Measurements from ENCODE around the gene RAC3. TPM values are rescaled to one million over a fixed set of nuclear protein-coding genes. Genes with fewer than 3 reads are reported as not detected.

The RAC3 gene
- 7.0 TPM in 1 of 2 replicates, not detected in the other for total RNA-seq (2014; rRNA removed; shearing (Covaris generic))

DNA sequence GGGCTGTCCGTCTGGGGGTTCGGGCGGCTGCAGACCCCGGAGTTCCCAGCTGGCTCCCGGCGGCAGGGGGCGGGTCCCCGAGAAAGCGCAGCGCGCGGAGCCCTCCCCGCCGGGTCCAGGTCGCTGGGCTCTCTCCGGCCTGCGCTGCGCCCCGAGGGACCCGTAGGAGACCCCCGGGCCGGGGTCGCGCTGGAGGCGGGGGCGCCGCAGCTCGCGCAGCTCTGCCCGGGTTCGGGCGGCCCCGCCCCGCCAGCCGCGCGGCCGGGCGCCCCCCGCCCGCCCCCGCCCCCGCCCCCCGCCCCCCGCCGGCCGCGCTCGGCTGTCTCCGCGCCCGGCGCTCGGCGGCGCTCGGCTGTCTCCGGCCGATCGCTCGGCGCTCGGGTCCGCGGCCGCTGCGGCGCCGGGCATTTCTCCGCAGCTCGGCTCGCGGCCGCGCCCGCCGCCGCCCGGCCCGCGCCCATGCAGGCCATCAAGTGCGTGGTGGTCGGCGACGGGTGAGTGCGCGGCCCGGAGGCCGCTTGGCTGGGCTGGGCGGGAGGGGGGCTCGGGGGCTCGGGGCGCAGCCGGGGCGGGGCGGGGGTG, at the start of gene RAC3:
TSS of gene RAC3 (plus strand) at position 376 of the 582 bp plus-strand sequence. CDS start at position 460, 84 bp downstream.
- DNase-seq (ENCODE audit: low spot score), result no peak

DNA sequence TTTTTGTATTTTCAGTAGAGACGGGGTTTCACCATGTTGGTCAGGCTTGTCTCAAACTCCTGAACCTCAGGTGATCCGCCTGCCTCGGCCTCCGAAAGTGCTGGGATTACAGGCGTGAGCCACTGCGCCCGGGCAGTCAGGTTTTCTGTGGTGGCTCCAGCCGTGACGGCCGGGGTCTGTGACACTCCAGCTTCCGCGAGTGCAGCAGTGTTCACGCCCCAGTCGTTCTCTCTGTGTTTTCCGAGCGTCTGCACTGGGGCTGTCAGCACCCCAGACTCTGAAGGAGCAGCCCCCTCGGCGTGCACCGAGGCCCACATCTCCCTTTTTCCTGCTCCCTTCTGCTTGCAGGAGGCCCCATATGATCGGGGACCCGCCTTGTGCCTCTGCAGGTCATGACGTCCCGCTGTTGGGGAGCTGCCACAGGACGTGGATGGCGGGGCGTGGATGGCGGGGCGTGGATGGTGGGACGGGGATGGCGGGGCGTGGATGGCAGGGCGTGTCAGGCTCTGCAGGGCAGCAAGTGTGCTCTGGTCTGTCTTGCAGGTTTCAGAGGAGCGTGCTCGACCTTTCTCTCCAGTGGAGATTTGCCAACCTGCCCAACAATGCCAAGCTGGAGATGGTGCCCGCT, 48.4 kb upstream of the RAC3 start:
- DNase-seq (ENCODE audit: low spot score), result no peak

DNA sequence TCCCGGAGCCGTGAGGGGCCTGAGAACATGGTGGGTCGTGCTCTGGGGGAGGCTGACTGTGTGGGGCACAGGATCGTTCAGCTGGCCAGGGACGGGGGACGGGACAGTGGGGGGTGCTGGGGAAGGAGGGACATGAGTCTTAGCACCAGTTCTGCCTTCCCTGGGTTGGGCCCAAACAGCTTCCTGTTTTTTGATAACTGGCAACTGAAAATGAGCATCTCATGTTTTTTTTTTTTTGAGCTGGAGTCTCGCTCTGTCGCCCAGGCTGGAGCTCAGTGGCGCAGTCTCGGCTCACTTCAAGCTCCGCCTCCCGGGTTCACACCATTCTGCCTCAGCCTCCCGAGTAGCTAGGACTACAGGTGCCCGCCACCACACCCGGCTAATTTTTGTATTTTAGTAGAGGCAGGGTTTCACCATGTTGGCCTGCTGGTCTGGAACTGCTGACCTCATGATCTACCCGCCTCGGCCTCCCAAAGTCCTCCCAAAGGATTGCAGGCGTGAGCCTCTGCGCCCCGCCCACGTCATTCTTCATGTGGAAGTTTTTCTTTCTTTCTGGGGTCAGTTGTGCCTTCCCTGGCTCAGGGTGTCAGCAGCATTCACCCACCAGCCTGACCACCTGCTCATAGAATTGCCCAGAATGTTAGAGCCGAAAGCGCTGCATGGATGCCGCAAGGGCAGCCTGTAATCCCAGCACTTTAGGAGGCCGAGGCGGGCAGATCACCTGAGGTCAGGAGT, 47.7 kb upstream of the RAC3 start:
- DNase-seq (ENCODE audit: low spot score), result no peak

DNA sequence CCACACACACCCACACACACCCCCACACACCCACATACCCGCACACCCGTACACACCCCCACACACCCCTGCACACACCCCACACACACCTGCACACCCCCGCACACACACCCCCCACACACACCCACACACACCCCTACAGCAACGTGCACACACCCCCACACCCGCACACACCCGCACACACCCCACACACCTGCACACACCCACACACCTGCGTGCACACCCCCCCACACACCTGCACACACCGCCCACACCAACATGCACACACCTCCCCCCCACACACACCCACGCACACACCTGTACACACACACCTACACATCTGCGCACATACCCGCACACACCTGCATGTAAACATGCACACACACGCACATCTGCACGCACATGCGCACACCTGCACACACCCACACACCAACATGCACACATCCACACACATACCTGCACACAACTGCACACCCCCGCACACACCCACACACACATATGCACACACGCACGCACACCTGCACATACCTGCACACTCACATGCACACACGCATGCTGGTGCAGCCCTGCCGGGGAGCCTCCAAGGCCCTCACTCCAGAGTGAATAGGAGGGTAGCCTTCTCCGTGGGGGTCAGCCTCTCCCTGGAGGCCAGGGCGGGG, 46.6 kb upstream of the RAC3 start:
- no peak for DNase-seq (ENCODE audit: low spot score)

DNA sequence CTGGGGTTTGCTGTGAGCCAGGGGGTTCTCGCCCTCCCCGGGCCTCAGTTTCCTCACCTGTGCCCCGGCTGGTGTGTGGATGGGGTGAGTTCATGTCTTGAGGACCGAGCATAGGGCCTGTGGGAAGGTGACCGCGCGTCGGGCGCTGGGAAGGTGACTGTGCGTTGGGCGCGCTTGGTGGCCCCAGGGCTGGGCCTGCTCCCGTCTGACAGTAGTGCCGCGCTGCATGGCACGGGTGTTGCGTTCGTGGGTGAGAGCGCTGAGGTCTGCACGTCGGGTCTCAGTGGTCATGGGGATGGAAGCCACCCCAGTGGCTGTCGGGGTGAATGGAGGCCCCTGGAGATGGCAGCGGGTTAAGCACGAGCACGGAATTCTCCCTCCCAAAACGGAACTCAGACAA, 44.9 kb upstream of the RAC3 start:
- DNase-seq (ENCODE audit: low spot score), result no peak

DNA sequence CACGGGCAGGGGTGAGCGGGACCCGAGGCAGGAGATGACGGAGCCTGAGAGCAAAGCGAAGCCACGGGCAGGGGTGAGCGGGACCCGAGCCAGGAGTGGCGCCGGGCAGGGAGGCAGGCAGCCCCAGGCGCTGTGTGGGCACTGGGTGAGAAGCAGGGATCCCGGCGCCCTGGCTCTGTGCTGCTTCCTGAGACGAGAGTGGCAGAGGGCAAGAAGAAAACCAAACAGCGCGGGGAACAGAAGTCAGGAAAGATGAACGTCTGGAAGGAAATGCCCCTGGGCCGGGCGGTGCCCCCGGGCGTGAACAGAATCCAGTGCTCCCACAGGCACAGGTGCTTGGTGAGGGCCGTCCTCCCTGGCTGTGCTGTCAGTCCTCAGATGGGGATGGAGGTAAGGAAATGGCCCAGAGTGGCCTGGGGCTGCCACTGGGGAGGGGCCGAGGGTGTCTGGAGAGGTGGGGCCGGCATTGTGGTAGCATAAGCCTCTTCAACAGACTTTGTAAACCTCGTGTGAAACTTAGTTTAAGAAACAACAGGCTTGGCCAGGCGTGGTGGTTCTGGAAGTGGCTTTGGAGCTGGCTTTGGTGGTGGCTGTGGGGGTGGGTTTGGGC, 44.2 kb upstream of the RAC3 start:
- DNase-seq (ENCODE audit: low spot score), result no peak

DNA sequence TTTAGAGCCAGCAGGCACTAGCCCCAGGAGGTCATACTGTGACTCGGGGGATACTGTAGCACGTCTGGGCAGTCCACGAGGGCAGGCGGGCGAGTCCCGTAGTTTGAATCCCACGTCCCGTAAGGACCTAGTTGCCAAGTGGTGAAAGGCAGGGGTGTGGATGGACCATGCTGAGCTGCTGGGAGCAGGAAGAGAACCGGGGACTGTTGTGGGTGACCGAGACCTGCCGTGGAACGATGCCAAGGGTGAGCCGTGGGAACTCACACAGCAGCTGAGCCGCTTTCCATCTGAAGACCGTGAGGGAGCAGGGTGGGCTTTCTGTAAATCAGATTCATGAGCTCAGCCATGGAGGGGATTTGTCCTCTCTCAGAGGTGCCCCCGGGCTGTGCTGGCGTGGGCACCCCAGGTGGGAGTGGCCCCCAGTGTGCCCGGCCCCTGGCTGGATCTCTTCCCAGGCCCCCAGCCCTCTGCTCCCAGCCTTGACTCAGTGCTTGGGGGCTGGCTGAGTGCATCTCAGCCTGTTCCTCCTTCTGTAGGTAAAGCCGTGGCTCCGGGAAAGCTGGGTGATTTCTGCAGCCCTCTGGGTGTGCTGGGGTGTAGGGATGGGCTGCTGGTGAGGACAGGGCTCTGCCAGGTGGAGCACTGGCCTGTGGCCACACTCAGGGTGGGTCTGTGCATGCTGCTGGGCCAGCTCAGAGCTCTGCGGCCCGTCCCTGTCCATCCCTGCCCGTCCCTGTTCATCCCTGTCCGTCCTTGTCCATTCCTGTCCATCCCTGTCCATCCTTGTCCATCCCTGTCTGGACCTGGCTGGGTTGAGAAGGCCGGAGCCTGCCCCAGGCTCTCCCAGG, 40.4 kb upstream of the RAC3 start:
- no peak for DNase-seq (ENCODE audit: low spot score)

DNA sequence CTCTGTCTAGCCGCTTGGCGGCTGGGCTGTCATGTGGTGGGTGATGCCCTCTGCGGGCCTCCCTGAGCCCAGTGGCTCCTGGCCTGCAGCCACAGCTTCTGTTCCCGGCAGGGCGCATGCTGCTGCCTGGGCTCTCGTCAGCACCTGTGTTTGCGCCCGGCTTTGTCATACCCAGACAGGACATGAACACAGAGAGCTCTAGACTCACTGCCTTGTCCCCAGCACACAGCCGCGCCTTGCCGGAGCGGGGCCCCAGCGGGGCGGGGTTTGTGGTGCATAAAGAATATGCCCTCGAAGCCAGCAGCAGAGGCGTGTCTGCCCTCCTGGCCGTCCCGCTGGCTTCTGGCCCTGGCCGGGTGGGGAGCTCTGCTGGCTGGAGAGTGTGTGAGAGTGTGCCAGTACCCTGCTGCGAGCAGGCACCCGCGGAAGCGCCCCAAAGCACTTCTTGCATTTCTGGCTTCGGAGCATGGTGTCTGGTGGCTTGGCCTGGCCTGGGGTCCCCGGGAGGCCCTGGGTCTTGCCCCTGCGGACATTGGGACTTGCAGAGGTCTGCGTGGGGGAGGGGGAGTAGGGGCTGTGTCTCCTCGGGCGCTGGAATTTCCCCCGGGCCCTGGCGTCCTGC, 39.7 kb upstream of the RAC3 start:
- peak; percentile 86 for DNase-seq (ENCODE audit: low spot score)

DNA sequence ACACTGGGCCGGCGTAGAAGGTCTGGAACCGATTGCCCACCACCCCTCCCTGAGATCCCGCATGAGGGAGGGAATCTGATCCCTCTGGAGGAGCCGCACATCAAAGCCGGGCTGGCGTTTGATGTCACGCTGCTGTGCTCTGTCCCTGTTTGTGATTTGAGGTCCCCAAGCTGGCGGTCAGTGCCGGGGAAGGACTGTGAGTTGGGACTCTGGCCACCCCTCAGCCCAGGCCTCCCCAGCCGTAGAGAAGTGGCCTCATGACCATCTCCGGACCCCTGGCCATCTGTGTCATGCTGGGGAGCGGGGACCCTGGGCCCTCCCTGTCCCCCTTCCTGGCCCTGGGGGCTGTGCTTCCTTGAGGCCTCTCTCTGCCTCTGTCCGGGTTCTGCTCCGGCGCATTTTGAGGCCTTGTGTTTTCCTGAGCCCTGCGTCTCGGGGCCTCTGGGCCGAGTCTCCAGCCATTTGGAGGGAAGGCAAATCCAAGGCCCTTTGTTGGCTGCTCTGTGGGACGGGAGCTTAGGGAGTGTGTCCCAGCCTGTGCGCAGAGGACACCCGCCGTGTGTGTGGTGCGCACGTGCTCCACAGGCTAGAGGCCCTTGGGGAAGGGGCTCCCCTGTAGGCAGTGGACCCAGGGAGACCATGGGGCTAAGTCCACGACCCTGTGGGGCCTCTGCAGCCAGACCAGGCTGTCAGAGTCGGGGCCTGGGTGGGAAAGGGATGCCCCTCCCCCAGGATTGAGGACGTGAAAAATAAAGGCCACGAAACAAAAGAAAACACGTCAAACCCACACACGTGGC, 39.0 kb upstream of the RAC3 start:
- DNase-seq (ENCODE audit: low spot score), result no peak

DNA sequence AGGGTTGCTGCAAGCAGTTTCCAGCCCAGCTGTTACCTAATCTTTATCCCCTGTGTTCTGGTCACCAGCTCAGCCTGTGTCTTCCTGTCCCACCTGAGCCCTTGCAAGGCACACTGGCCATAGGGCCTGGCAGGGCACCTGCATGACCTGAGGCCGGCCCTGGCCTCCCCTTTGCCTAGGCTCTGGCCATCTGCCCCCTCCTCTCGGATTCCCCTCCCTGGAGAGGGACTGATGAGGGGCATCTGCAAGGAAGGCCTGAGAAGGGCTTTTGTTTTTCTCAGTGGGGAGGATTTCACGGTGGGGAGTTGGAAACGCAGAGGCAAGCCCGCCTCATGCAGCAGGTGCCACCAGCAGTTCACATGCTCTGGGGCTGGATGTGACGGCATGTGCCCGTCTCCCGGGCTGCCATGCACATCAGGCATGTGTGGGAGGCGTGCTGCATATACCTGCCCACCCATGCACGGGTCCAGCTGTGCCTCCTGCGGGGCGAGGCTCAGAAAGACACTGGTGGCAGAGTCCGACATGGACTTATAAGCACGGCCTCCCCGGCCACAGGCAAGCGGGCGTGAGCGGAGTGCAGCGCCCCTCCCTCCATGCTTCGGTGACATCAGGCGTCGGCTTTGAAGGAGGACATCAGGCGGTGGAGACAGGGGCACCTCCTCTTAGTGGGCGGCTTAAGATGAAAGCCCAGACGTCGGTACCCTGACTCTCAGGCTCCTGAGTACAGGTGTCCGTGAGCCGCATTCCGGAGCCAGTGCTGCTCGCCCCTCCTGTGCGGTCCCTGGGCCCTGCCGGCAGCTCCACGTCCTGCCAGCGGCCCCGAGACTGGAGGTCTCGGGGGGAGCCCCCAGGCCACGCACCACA, 37.5 kb upstream of the RAC3 start:
- DNase-seq (ENCODE audit: low spot score), result no peak

DNA sequence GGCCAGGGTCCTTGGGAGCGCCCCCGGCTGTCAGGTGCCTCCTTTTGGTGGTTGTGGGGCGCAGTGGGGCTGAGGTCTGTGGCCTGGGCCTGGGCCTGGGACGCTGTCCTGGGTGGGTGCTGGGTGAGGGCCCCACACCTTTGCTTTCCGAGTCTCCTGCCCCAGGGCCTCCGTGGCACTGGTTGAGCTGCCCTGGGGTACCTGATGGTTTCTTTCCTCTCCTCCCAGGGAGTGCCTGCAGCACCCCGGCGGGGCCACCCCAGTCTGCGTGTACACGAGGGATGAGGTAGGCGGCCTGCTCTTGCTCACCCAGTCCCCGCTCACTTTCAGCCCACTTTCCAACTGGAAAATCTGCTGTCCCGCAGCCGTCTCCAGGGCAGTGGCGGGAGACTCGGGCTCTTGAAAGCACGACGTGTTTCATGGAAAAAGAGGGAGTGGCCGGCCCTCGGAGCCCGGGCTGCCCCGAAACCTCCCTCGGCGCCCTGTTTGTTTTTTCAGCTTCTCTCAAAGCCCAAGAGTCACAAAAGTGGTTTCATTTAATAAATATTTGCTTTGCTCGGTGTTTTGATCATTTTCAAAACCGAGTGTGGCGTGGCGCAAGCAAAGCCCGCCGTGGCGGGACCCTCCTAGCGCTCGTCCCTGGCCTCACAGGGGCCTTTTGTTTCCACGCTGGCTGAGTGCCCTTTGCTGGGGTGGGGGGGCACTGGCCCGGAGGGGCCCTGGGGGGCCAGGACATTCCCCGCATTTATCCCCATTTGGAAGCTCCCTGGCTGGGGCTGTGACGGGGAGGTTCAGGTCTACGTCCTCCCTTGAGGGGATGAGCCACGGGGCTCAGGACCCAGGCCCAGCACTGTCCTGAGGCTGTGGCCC, 36.6 kb upstream of the RAC3 start:
- no peak for DNase-seq (ENCODE audit: low spot score)

DNA sequence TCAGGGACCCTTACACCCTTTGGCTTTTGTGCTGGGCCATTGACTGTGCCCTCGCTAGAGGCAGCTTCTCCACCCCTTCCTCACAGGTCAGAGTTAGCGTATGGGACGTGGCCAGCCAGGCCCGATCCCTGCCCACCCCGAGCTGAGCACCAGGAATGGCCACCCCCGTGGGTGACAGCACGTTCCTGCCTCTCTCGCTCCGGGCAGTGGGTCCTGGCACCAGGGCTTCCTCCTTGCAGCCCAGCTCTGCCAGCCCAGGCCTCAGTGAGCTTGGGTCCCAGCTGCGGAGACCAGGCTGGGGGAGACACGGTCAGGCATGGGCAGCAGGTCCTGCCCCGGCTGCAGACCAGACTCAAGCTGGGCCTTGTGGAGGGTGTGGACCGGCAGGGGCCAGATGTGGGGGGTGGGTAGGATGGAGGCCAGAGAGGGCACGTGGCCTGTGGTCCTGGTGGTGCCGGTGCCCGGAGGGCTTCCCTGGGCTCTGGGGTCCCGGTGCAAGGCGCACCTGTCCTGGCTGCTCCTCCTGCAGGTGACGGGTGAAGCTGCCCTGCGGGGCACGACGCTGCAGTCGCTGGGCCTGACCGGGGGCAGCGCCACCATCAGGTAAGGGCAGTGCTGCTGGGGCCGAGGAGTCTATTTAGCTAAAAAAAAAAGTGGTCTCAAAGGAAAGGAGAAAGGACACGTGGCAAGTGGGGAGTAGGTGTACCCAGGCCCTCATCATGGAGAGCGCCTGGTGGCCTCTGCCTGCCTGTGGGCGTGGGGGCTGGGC, 35.8 kb upstream of the RAC3 start:
- DNase-seq (ENCODE audit: low spot score), result no peak

DNA sequence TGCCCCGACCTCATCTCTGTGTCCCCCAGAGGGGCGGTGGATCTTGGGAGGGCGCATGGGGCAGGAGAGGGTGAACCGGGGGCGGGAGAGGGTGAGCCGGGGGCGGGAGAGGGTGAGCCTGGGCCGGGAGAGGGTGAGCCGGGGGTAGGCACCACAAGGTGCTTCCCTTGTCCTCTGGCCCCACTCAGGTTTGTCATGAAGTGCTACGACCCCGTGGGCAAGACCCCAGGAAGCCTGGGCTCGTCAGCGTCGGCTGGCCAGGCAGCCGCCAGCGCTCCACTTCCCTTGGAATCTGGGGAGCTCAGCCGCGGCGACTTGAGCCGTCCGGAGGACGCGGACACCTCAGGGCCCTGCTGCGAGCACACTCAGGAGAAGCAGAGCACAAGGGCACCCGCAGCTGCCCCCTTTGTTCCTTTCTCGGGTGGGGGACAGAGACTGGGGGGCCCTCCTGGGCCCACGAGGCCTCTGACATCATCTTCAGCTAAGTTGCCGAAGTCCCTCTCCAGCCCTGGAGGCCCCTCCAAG, 35.2 kb upstream of the RAC3 start:
- DNase-seq (ENCODE audit: low spot score), result no peak

DNA sequence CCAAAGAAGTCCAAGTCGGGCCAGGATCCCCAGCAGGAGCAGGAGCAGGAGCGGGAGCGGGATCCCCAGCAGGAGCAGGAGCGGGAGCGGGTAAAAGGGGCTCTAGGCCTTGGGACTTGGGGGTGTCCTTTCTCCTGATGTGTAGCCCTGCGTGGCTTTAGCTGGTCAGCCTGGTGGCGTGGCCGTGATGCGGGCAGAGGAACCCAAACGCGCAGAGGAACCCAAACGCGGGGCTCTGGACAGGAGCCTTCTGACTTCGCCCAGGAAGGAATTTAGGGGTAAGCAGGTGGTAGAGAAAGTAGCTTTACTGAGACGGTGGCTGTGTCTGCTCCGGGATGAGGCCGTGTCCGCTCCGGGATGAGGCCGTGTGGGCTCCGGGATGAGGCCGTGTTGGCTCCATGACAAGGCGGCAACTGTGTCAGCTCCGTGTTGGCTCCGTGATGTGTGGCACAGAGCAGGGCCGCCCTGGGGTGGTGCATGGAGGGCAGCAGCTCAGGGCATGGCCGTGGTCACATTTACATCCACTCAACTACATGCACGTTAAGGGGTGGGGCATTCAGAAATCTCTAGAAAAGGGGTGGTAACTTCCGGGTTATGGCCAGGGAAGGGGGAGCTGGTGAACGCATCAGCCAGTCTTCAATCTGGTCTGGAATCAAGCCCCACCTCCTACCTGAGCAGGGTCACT, 34.6 kb upstream of the RAC3 start:
- DNase-seq (ENCODE audit: low spot score), result no peak

DNA sequence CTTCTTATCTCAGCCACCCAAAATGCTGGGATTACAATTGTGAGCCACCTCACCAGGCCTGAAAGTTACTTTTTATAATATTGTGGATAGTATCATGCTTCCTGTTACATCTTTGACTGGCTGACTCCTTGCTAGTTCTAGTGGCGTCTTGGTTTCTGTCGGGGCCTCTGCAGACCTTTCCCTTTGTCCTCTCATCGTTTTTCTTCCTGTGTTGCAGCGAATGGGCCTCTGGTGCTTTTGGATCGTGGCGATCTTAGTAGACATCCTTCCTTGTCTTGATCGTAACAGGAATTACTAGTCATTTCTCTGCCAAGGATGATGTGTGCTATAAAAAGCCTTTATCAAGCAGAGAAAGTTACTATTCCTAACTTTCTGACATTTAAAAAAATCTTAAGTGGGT, 33.3 kb upstream of the RAC3 start:
- no peak for DNase-seq (ENCODE audit: low spot score)

DNA sequence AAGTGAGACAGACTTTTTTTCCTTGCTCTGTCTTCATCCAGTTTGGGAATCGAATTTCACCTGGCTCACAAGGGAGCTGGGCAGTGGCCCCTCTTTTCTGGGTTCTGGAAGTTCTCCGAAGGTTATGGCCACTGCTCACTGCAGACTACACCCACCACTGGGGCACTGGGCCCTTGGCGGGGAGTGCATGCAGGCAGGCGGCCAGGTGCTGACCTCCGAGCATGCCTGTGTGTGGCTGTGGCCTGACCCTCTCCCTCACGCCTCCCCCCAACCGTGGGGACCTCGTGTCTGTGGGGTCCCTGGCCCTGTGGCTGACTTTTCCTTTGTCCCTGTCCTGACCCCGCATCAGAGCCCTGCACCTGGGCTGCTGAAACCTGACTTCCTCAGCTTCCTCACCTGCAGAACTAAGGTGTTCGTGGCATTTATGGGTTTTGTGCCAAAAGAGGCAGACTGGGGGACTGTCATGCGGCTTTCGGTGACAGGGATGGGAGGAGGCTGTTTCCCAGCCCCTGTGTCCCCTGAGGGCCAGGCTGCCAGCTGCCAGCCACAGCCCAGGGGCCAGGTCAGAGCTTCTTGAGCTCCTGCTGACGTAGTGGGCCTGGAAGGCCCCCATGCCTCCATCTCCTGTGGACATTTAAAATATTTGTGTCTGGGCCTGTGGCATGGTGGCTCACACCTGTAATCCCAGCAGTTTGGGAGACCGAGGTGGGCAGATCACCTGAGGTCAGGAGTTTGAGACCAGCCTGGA, 32.6 kb upstream of the RAC3 start:
- DNase-seq (ENCODE audit: low spot score), result no peak
